Stimulated activated CD8-positive, alpha-beta memory T cell treated with anti-CD3 and anti-CD28 coated beads, Interleukin-7, amount 100 ng/mL, for 1 hour (primary cell): Measurements from ENCODE around the gene DPEP1.
"Not testable (repeated sequence)": the region's sequence is repeated elsewhere in the genome, so short reads cannot be mapped to it uniquely, and the experiment has no call there.

Experiments
- DNase-seq, 2 donors: peaks; one replicate each; pipeline ENCODE4 v3.0.0-alpha.2; 2020; ENCODE audit warnings: low read depth in 2 of 2

Gene DPEP1

DNA sequence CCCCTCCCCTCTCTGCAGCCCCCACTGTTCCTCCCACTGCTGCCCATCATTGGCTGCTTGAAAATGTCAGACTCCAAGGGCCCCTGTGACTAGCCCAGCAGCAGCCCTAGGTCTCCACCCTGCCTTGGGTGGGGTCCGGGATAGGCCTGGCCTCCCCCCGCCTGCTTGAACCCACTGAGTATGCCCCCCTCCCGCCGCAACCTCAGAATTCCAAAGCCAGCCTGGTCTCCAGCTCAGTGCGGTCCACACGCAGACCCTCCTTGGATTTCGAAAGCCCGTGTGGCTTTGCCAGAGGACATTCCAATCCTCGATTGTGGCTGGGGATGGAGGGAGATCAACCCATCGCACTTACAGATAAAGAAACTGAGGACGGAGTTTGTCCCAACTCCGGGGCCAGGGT, 6.4 kb downstream of the DPEP1 start:
- DNase-seq: no peak

DNA sequence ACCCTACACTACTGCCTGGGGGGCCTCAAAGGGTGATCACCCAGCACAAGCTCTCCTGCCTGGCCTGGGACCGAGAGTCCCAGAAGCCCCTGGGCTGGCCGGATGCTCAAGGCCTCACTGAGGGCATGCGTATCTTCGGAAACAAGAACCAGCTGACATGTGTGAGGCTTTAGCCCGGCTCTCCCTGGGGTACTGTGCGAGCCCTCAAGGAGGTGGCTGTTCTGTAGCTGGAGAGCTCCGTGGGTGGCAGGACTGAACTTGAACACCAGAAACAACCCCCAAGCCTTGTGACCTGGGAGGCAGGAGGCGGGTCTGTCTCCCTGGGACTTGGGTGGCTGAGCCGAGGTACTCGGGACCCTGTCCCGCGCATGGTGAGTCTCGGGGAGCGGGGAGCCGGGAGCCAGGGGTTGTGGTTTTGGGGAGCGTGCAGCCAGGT, 7.0 kb downstream of the DPEP1 start:
- no peak for DNase-seq

DNA sequence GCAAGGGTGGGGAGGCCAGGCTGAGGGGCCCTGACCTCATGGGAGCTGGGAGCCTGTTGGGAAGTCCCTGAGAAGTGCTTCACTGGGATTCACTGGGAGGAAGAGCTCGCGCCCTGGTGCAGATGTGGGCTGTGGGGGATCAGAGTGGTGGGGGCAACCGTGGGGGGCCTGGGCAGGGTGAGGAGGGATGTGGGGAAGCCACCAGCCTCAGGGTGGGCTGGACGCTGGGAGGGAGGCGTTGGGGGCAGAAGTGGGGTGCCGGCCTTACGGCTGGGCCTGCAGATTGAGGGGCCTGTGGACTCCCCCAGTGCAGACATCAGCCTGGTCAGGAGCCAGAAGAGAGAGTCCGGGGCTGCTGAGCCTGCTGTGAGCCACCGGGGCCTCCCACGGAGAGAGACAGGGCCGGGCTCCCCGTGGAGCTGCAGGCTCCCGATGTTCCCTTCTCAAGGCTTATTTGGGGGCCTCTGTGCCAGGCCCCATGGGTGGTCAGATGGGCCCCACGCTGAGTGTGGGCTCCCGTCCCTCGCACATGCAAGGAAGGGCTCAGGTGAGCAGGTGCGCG, 7.8 kb downstream of the DPEP1 start:
- no peak for DNase-seq

DNA sequence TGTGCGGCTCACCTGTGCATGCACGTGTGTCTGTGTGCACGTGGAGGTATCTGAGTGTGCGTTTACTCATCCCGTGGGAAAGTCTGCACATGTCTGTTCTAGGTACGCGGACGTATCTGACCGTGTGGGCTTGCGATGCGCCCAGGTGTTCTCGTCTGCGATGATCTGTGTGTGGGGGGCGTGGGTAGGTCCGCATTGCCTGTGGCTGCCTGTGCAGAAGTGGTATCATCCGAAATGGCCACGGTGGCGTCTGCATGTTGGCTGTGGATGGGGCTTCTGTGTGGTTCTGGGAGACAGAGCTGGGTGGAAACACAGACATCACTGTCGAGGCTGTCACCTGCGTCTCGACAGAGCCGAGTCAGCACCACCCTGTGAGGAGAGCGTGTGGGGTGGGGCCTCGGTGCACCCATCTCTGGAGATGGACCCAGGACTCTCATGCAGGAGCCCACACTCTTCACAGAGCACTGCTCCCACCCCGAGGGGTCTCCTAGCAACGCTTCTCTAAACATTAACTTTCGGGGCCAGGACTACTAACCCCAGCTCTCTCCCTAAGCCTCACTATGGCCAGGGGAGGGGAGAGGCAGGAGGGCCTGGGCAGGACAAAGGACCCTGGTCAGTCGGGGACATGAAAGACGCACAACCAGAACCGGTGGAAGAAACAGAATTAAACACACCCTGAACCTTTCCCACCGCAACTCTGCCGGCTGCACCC, 8.4 kb downstream of the DPEP1 start:
- no peak for DNase-seq

DNA sequence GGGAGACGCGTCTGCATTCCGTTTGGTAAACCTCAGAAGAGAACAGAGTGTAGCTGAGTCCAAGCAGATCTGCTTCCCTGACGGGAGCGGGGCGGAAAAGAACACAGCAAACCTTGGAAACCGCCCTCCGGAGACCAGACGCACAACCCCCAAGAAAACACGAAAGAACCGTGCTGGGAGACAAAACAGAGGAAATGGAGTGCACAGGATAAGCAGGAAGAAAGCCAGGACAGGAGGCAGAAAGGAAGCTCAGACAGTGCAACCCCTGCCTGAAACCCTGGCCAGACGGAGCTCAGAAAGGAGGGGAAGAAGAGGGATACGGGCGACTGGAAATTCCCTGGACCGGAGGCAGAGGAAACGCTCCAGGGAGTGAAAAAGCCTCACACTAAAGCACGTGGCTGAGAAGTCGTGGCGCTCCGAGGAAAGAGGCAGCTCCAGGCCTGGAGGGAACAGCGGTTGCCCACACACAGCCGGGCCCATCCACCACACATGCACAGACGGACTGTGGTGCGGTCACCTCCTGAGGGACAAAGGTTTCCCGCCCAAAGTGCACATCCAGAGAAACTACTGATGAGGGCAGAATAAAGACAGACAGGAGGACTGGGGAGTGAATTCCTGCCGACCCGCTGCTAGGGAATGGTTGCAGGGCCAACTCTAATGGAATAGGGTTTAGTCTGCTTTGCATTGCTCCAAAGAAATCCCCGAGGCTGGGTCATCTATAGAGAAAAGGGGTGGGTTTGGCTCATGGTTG, 10.2 kb downstream of the DPEP1 start:
- DNase-seq: no peak

DNA sequence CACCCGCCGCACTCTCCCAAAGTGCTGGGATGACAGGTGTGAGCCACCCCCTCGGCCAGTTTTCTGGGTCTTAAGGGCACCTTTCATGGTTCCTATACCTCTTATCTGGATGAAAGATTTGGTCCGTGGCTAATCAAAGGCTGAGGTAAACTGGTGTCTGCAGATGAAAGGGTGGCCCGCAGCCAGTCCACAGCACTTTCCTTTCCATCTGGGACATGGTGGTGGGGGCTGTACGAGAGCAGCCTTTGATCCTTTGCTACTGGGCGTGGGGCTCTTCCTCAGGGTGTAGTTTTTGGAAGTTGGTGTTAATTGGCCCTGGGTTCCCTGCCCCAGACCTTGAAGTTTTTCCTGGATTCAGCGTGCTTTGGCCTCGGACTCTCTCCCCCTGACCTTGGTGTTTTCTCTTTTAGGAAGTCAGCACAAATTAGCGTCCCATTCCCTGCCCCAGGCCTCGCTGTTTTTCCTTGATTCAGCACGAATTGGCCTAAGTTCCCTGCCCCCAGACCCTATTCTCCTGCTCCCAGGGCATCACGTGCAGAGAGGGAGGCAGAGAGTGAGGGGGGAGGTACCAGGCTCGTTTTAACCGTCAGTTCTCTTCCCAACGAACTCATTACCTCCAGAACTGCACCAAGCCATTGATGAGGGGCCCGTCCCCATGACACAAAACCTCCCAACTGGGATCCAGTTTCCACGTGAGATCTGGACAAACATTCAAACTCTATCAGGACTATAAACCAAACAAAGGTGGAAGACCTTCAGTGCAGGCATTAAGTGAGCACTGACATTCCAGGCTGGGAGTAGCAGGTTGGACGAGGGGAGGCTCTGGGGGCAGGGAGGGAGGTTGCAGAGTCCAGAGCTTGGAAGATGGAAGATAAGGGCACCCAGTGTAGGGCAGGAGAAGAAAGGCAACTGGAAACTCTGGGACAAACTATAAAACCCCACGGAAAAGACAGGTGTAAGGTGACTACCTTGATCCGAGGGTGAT, 11.6 kb downstream of the DPEP1 start:
- DNase-seq: no peak

DNA sequence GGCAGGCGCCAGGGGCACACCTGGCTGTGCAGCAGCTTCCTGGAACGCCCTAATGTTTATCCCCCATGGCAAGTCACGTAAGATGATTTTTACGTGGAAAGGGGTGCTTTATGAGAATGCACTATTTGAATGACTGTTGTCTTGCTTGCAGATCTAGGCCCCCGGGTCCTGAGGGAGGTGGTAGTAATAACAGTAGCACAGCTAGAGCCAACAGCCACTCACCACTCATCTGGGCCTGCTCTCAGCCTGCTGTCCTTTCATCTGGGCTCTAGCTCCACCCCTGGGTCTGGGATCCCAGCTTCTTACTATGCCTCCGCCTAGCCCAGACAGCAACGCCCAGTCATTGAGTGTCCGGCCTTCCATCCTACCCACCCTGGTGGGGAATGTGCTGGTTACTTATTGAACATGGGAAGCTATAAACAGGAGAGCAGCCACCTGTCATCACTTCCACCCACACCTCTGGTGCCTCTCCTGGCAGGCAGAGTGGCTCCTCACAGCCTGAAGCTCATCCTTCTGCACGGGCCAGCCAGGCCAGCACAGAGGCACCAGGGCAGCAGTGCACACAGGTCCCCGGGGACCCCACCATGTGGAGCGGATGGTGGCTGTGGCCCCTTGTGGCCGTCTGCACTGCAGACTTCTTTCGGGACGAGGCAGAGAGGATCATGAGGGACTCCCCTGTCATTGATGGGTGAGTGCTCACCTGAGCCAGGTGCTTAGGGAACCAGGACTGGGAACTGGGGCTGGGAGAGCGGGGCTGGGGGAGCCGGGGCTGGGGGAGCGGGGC, 16.6 kb downstream of the DPEP1 start:
- no peak for DNase-seq

DNA sequence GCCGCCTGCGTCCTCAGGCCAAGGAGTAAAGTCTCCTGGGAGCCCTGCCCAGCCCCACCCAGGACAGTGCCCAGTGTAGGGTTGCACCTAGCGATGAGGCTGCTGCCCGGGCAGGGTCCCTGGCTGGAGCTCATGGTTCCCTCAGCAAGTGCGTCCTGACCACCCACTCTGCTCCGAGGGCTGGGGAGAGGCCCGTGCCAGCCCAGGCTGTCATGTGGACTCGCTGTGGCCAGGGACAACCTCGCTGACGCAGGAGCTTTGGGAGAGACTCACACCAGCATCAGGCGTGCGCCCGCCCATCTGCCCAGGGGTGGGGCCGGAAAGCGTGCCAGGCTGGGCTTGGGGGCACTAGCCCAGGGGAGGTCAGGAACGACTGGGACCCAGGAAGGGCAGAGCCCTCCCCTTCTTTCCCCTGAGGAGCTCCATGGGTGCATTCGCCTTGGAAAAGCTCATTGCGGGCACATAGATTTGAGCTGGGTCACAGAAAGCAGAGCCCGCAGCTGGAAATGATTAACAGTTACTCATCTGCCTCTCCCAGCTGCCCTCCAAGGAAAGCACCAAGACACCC, 19.7 kb downstream of the DPEP1 start:
- no peak for DNase-seq

DNA sequence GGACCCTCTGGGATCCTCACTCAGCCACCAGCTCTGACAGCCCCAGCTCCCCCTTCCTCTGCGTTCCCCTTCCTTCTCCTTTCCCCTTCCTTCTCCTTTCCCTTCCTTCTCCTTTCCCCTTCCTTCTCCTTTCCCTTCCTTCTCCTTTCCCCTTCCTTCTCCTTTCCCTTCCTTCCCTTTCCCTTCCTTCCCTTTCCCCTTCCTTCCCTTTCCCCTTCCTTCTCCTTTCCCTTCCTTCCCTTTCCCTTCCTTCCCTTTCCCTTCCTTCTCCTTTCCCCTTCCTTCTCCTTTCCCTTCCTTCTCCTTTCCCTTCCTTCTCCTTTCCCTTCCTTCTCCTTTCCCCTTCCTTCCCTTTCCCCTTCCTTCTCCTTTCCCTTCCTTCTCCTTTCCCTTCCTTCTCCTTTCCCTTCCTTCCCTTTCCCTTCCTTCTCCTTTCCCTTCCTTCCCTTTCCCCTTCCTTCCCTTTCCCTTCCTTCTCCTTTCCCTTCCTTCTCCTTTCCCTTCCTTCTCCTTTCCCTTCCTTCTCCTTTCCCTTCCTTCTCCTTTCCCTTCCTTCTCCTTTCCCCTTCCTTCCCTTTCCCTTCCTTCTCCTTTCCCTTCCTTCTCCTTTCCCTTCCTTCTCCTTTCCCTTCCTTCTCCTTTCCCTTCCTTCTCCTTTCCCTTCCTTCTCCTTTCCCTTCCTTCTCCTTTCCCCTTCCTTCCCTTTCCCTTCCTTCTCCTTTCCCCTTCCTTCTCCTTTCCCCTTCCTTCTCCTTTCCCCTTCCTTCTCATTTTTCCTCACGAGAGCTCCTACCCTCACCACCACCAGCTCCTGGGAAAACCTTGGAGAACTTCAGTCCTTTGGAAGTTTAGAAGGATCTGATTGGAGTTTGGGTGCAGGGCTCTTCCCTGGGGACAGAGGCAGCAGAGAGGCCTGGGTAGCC, 21.3 kb downstream of the DPEP1 start:
- not testable (repeated sequence) for DNase-seq

DNA sequence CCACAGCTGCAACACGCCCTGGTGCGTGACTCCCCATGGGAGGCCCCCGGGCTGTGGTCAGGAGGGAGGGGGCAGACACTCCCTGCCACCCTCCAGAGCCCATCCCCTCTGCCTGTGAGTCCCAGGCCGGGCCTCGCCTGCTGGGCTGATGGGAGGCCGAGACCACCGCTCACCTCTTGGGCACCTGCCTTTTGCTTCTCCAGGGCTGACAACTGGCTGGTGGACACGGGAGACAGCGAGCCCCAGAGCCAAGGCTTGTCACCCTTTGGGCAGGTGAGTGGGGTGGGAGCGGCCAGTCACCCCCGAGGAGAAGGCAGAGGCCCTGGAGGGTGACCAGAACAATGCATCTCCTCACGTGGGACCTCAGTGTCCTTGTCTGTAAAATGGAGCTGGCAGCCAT, 23.2 kb downstream of the DPEP1 start:
- no peak for DNase-seq

DNA sequence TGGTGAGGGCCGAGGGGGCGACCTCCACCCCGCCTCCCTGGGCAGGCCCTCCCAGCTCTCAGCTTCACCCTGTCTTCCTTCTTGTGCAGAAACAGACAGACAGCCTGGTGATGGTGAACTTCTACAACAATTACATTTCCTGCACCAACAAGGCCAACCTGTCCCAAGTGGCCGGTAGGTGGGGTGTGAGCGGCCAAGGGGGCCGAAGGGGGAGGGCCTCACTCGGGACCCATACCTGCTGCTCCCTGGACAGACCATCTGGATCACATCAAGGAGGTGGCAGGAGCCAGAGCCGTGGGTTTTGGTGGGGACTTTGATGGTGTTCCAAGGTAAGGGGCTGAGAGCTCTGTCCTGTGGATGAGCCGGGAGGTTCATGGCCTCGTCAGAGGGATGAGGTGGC, 23.9 kb downstream of the DPEP1 start:
- no peak for DNase-seq

DNA sequence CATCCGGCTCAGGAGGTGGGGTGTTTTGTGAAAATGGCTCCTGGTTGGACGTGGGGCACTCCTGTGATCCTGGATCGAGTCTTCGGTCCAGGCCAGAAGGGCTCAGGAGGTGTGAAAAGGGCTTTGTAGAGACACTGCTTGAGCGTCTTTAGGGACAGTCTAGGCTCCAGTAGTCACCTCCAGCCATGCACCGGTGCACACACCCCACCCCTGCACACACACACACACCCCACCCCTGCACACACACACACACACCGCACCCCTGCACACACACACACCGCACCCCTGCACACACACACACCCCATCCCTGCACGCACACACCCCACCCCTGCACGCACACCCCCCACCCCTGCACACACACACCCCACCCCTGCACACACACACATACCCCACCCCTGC, 25.0 kb downstream of the DPEP1 start:
- no peak for DNase-seq

DNA sequence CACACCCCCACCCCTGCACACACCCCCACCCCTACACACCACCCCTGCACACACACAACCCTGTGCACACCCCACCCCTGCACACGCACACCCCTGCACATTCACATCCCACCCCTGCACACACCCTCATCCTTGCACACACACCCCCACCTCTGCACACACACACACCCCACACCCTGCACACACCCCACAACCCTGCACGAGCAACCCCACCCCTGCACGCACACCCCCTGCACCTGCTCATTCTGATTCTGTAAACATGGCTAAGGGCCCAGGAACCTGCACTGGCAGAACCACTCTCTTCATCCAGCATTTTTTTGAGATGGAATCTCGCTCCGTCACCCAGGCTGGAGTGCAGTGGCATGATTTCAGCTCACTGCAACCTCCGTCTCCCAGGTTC, 25.9 kb downstream of the DPEP1 start:
- no peak for DNase-seq

DNA sequence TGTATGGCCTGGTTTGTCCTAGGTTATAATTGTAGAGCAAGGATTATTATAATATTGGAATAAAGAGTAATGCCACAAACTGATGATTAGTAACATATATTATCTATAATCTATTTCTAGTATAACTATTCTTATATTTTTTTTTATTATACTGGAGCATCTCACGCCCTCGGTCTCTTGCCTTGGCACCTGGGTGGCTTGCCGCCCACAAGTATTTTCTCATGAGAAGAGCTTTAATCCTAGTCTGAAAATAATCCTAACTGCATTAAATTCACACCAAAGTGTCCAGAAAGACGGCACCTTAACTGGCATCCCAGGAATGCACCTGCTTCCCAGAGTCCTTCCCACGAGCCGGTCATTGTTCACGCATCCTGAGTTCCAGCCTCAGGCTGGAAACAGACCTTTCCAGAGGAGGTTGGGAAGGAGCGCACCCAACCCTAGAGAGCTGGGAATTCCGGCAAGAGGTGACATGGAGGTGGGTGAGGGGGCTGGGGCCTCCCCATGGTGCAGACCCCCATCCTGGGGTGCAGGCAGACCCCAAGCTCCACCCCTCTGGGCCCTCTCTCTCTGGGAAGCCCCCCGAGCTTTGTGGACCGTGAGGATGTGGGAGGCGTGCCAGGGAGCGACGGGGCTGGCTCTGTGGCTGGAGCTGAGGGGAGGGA, 28.1 kb downstream of the DPEP1 start:
- no peak for DNase-seq

DNA sequence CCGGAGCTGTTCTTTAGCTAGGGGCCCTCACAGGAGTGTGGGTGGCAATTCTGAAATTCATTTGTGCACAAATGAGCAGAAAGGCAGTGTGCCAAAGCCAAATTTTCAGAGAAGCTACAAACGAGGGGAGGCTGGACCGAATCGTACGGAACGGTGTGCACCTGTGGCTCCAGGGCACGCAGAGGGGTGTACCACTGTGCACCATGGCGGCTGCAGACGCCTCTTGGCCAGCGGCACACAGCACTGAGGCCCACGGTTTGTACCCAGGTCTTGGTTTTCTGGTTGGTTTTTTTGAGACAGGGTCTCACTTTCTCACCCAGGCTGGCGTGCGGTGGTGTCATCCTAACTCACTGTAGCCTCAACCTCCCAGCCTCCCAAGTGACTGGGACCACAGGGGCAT, 29.1 kb downstream of the DPEP1 start:
- no peak for DNase-seq

DNA sequence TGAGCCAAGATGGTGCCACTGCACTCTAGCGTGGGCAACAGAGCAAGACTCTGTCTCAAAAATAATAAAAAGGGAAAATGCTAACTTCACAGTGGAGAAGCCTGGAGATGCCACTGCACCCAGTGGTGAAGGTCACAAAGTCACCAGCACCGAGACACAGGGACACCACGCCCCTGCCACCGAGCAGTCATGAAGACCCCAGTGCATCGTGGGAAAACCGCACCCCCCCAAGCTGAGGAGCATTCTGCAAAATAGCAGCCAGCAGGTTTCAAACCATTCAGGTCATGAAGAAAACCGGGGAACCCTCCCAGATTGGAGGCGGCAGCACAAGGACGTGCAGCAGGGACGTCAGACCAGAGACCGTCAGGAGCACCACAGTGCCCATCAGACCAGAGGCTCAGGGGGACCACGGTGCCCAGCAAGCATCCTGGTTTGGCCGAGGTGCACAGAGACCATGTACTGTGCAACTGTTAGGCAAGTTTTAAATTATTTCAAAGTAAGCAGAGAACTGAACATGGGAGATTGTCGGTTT, 30.4 kb downstream of the DPEP1 start:
- DNase-seq: no peak

DNA sequence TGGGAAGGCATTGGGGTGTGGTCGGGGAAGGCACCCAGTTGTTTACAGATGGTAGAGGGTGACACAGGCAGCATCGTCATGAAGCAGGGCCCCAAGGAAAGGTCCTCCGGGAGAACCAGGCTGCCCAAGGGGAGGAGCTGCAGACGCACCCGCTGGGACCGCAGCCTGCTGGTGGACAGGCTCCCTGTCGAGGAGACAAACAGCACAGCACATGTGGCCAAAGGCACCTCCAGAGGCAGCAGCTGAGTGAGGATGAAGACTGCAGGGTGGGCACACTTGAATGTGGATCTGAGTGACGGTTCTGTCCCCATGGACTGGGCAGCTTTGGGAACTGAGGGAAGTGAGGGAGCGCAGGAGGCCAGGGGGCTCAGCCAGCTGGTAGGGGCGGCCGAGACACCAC, 31.7 kb downstream of the DPEP1 start:
- DNase-seq: no peak

DNA sequence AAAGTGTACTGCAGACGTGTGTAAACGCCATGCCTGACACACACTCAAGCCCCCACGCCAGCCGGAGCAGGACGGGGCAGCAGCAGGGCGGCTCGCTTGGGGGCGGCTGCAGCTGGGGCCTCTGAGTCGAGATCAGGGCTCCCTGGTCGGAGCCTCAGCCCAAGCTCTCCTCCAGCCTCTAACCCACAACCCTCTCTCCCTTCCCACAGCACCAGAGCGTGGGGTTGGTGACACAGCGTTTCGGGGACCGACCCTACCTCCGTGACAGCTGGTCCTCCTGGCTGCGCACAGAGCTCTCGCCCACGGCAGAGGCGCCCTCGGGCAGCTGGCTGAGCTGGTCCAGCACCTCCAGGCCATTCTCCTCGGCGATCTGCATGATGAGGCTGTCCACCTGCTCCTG, 32.8 kb downstream of the DPEP1 start:
- no peak for DNase-seq

DNA sequence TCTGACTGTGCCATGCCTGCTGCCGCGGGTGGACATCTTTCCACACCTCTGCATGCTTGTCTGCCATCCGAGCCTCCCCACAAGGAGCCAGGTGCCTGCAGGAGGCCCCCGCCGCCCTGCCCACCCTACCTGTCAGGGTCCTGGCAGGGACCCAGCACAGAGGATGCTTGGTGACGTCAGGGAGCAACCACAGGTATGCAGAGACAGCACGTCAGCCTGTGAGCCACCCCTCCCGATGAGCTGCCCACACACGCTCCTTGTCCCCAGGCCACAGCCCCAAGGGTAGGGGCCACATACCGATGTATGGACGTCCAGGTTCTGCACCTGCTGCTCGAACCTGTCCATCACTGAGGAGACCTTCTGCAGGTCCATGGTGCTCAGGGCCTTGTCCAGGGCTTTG, 33.5 kb downstream of the DPEP1 start:
- DNase-seq: no peak
